NCI-H2029 (cell line): Measurements from ENCODE around the gene RIMBP2.

Source experiments
- DNase-seq: peaks from one replicate; lab custom pipeline; 2025; lab: John Stamatoyannopoulos, UW

The RIMBP2 gene

DNA sequence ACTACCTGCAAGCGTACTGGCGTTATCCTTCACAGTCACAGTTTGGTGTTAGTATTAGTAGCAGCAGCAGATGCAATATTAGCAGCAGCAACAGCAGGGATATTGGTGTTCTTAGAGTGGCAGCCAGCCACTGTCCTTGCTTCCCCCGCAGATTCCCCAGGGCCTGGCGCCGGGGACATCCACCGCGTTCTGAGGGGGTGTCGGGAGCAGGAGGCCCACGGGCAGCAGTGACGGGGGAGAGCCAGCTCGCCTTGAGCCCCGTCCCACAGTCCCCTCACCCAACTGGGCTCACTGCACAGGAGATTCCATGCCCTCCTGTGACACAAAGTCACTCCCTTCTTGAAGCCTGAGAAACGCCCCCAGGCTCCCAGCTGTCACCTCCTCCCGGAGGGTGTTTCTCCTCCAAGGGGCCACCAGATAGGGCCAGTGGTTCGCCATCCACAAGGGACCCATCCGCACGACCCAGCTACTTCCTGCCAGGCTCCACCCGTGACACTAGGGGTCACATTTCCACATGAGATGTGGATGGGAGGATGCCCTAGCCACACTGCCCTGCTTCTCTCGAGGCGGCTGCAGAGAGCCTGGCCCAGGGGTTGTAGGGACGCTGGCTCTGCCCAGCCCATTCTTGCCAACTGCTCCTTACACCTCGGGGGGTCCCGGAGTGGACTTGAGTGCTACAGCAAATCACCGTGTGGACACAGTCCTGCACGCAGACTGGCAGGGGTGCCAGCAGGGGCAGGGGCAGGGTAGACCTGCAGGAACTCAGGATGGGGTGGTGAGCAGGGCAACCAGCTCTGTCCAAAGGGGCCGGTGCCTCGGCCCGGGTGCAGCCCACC, 255.3 kb downstream of the RIMBP2 start:
- DNase-seq = no peak

DNA sequence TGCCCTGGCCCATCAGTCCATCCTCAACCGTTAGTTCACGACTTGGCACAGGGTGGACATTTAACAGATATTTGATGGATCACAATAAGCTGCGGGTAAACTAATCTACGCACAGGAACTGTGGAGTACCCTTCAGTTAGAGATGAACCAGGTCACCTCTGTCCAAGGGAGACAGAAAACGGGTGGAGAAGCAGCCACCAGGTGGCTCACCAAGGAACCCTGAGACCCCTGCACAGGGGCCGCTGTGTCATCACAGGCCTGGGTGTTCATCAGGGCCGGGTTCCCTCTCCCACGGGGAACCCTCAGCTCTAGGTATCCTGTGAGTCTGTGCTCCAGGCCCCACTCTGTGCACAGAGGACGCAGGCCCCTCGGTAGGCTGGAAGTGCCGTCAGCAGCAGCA, 256.2 kb downstream of the RIMBP2 start:
- DNase-seq = no peak

DNA sequence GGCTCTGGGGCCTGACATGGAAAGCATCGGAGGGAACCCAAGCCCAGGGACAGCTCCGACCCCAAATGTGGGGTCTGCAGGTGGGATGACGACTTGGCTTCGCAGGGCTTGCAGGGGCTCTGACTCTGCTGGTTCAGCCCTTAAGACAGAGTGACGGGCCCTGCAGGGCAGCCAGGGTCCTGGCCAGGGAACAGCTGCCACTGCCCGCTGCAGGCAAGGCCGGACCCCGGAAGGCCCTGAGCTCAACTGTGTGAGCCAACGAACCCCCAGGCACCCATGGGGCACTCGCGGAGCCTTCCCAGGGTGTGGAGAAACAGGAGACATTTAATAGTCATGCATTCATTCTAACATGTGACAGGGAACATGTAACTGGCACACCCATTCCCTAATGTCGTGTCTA, 257.8 kb downstream of the RIMBP2 start:
- DNase-seq = no peak

DNA sequence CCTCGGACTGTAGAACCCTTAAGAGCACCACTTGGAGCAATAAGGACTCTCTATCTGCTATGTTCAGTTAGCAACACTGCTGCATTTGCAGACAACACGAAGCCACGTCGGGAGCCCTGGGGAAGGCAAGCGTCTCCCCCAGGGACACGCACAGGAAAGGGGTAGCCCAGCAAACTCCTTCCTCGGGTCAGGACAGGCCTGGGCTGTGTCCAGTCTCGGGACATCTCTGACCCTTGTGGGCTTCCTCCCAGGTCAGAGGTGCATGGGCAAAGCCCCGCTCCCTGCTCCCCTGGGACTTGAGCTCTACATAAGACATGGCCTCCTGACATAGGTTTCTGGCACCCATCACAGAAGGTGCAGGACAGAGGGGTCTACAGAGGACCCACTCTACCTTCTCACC, 258.9 kb downstream of the RIMBP2 start:
- no peak for DNase-seq

DNA sequence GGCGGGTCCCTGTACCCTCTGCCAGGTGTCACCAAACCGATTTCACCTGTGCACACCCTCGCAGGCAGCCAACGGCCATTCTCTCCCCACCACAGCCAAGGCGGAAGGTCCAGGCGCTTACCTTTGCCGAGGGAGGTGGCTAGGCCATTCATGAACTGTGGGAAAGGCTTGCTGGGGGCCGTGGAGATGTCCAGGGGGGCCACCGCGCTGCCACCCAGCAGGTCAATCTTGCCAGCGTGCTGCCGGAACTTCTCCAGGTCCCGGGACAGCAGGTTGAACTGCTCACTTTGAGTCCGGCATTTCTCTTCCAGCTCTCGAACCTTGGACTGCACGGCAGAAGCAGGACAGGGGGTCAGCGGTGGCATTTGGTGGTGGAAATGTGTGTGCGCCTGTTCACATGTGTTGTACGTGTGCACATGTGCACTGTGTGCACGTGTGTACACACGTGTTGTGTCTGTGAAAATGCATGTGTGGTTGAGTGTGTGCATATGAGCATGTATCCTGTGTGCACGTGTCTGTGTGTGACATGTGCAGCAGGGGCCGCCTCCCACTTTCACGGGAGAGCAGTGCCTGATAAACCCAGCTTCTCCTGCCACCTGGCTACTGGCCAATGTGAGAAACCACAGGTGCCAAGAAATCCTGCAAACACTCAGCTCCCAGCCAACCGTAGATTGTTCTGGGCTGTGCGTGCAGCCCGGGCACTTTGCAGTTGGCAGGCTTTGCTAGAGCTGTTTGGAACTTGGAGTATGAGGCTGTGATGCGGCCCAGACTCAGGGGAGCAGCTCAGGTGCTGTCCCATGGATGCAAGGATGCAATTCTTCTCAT, 259.5 kb downstream of the RIMBP2 start:
- peak; percentile 82 for DNase-seq

DNA sequence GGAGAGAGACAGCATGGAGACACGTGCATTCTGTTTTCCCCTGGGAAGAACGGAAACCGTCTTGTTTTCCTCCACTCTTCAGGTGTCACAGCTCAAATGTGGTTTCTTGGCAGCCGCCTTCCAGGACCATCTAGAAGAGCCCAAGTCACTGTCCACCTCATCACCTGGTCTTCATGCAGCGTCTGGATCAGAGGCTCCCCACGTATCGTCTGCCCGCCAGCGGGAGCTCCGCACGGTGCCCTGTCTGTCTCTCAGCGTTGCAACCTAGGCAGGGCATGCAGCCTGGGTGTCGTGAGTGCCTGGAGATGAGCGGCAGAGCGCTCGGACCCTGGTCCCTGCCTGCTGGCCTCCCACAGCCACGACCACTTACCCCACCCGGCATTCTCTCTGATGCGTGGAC, 260.9 kb downstream of the RIMBP2 start:
- no peak for DNase-seq

DNA sequence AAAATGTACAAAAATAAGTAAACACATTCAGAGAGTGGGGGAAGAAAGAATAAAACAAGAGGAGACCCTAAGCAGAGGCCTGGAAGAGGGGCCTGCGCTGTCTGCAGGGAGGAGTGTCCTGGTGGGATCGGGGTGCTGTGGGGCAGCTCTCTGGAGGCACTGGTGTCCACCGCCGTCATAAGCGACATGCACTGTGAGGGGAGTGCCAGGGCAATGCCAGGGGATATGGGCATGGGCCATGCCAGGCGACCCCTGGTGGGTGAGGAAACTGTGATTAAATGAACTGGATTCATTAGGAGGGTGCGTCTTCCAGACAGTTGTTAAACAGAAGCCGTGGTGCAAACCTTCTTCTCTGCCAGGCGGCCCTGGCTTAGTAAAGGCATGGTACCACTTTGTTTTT, 261.8 kb downstream of the RIMBP2 start:
- no peak for DNase-seq

DNA sequence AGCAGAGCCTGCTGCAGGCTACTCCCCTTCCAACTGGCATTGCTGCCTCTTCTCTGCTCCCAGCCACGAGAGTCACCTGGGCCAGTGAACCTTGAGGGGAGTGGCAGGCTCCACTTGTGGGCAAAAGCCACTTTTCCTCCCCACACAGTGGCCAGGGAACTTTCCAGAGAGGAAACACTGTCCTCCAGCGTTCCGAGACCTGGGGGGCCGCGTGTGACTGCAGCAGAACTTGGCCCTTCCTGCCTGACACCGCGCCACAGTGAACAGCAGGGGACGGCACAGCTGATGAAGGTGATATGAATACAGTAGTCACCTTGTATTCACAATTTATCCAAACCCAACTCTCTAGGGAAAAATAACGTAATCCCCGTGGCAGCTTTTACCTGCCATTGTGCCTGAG, 263.6 kb downstream of the RIMBP2 start:
- DNase-seq = no peak

DNA sequence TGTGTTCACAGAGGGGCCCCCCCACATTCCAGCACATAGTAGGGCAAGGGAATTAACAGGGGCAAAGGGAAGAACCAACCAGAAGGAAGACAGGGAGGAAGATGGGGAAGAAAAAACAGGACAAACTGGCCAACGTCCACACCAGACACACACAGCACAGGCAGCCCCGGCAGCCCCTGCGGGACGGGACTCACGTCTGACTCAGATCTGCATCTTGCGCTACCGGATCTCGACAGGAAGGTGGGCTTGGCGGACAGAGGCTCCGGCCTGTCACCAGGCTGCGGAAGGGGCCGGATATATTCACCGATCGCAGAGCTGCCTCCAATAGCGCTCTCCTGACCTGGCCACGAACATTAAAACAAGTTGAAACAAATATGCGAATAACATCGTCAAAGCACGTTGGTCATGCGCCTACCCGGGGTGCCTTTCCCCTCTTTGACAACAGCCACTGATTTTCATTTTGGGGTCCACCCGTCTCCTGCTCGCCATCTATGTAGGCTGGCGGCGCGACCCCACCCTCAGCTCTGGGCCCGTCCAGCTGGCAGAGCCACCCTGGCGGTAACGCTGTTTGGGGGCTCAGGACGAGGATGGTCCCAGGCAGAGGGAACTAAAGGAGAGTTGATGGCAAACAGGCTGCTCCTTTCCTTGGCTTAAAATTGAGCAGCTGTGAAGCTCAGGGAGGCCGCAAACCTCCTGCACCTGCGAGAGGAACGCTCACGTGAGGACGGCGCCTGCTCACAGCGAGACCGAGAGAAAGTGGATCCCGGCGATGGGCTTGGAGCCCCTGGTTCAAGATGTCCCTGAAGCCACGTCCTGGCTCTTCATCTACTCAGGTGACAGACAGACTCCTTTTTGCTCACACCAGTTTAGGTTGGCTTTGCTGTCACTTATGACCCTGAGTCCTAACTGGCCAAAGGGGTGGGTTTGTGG, 264.8 kb downstream of the RIMBP2 start:
- no peak for DNase-seq

DNA sequence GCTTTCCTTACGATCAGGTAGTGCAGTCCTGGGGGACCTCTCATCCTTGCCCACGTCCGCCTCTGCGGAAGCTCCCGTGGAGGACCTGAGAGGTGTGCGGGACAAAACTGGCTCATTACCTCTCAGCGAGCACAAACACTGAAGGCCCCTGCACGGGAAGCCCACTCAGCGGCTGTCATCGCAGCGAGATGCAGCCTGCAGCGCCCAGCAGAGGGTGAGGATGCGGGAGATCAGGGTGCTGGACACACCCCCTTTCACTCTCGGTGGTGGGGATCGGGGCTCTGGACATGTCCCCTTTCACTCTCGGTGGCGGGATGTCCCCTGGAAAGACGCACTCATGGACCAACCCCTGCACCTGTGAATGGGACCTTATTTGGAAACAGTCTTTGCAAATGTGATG, 266.8 kb downstream of the RIMBP2 start:
- no peak for DNase-seq

DNA sequence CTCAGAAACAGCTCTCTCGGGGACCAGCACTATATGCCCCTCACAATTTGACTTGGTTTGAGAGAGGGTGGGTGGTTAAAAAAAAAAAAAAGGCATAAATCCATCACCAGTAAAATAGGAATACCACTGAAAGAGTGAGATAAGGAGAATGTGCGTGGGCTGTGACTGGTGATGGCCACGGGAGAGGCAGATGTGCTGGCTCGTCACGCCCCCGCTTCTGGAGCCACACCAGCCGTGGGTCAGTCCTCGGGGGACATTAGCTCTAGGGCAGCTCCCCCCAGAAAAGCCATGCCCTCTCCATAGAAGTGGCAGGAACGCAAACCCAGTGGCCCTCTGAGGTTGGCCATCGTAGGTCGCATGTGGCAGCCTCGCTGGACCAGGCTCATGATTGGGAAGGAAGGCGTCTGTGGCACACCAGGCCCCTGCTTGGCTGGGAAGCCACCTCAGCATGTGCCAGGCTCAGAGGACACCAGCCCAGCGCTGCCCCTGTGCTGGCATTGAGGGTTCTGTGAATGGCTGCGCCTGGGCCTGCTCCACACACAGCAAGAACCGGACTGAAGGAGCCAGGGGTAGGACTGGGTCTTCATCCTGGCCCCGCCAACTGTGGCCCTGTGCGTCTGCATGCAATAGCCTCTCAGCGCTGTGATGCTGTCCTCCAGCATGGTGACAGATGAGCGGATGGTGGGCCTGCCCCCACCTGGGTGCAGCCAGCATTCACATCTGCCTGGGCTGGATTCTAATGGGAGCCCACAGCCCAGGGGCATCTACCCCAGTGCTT, 267.9 kb downstream of the RIMBP2 start:
- no peak for DNase-seq

DNA sequence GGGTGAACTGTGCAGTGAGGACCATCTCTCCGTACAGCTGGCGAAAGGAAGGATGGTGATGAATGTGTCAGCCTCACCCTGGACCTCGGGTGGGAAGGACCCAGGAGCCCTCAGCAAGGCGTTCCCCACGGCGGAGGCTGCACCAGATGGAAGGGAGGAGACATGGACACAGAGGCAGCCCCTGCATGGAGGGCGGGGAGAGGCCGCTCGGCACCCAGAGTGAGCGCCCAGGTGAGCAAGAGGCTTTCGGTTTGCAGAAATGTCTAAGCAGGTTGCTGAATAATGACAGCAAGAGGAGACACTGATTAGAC, 268.5 kb downstream of the RIMBP2 start:
- DNase-seq = no peak

DNA sequence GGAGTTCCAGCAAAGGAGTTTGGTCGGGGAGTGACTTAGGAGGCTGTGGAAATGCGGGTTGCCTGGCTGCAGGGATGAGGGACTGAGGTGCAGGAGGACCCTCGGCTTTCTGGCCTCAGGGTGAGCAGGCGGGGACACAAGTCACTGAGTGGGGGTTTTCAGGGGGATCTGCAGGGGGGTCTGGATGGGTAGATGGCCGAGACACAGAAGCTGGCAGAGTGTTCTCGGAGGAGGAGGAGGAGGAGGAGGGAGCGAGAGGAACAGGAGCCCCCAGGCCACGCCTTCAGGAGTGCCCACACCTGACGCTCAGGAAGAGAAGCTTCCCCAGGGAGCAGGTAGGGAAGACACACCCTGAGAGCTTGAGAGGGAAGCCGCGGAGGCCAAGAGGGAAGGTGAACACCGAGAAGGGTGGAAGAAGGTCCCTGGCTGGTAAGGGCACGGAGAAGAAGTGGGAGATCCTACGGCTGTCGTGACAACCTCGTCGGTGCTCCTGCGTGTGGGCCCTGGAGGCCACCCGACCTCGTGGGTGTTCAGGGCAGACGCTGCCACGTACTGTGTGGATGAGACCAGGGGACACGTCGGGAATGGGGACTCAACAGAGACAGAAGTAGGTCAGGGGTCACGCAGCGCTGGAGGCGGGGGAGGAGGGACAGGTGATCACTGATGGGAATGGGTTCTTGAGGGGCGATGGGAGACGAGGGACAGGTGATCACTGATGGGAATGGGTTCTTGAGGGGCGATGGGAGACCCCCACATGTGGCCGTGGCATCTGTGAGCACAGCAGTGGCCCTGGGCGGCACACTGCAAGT, 269.0 kb downstream of the RIMBP2 start:
- DNase-seq = no peak

DNA sequence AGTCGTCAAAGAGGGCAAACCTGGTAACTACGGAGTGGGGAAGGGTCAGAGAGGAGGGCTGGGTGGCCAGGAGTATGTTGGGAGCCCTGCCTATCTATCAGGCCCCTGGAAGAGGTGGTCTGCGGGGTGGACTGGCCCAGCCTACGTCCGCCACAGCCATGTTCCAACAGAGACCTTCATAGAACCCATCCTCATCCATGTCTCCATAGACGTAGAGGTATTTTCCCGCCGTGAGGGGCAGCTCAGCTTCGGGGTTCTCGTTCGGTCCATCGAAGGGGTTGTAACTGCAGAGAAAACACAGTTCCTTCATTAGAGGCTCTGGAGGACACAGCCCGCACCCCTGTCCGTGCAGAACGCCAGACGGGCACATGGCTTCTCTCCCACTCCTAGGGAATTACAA, 271.1 kb downstream of the RIMBP2 start:
- DNase-seq = no peak

DNA sequence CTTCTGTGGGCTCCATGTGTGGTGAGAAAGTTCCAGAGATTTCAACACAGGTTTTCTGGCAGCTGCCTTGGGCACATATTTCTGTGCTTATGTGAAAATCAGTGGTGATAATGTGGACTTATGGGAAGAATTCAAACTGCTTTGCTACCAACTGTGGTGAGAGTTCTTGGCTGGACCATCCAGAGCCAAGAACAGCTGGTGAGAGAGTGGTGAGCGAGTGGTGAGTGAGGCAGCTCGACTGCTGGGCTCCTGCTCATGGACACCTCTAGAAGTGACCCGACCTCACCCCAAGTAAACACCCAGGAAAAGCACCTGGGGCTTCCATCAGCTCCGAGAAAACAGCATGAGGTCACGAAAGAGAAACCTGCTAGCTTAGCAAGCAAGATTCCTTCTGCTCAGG, 272.0 kb downstream of the RIMBP2 start:
- no peak for DNase-seq

DNA sequence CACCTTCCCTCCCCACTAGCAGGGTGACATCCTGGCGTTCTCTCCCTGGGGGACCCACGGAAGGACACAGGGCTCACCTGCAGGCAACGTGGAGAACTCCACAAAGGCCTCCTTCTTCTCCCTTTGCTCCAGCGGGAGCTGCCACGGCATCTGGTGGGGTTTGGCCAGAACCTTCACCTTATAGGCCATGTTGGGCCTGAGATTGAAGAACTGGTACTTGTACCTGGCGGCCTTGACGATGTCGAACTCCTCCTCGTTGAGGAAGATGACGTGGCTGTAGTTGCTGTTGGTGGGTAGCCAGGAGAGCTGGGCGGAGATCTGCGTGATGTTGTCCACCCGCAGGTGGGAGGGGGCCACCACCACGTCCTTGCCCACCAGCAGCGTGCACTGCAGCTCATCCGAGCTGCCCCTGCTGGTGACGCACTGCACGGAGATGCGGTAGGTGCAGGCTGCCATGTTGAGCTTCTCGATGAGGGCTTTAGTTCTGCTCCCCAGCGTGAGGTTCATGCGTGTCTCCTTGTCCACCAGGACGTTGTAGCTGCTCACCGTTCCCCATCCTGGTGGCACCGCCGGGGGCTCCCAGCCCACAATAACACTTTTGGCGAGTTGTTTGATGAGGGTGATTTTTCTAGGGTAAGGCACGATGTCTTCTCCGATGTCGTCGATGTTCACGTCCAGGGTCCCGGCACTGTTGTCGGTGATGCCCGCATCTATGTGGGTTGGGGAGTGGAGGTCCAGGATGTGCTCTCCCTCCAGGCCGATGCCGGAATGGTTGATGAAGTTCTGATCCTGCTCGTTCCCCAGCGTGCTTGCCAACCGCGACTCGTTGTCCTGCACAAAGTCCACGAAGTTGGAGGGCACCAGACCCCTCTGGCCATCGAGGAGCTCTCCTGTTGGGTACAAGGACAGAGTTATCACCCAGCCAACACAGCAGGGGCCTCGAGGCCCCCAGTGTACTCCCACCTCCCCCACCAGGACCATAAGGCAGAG, 274.0 kb downstream of the RIMBP2 start:
- no peak for DNase-seq

DNA sequence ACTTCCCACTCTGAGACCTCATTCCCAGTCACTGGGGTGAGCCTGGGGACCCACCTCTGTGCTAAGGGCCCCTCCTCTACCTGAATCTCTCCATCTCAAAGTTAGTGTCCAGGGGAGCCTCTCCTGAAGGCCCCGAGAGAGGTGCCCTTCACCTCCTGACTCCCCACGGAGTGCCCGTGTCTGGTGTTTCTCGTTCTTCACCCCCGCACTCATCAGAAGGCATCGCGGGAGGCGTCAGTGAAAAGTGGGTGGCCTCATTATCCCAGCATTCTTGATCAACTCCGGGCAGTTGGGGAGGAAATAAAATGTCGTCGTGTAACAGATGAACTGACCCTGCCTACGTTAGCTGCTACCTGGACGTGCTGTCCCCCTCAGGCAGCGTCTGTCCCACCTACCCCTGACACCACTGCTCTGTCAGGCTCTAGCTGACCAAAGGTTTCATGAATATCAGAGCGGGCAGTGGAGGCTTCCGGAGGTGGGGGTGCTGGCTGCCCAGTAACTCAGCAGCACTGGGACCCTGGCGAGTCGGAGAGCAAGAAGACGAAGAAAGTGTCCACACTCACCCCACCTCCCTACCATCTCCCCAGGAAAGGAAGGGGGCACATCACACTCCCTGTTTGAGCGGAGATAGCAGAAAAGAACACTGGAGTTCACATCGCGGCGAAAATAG, 275.6 kb downstream of the RIMBP2 start:
- no peak for DNase-seq

DNA sequence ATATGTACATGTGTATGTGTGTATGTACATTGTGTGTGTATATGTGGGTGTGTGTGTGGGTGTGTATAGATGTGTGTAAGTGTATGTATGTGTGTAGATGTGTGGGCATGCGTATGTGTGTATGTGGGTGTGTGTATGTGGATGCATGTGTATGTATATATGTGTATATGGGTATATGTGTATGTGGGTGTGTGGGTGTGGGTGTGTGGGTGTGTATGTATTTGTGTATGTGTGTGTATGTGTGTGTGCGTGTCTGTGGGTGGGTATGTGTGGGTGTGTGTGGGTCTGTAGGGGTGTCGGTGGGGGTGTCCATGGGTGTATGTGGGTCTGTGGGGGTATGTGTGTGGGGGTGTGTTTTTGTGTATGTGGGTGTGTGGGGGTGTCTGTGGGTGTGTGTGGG, 276.8 kb downstream of the RIMBP2 start:
- no peak for DNase-seq

DNA sequence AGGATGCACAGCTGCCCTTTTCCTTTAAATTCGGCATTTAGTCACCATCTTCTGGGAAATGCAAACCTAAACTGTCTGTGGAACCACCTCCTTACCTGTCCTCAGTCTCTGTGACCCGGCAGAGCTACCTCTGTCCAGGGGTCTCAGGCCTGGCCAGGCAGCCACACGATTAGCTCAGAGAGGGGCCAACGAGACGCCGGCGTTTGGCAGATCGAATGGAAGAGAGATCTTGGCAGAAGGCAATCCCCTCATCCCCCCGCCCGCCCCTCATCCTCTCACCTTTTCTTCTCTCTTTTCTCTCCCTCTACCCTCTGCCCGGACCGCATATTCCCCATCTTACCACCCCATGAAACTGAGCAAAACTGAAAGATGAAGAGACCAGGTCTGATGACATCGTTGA, 277.4 kb downstream of the RIMBP2 start:
- no peak for DNase-seq
